GM12878 (cell line): ENCODE data around the gene FXN. TPM values are rescaled to one million over a fixed set of nuclear protein-coding genes. Genes with fewer than 3 reads are reported as not detected.

ENCODE experiments used
- ATAC-seq: fragments of 200-7000 bp; cut with Tn5 transposase; 3 replicates; pipeline ENCODE4 v1.9.1; 2020; ENCODE audit warnings: mild to moderate bottlenecking, moderate library complexity
- BruUV-seq: library from RNA; stranded (reverse); fragments of 400-500 nt; replicated peaks from 2 replicates; lab custom pipeline; 2021; lab: Mats Ljungman, UMichigan
- CTCF ChIA-PET: fragments of 300-600 bp; sonication (Branson Sonifier 250); formaldehyde crosslinking; extraction: SDS; loops from one replicate; lab custom pipeline; 2021; ENCODE audit warnings: inconsistent platforms; lab: Yijun Ruan, JAX
- POLR2A ChIA-PET: fragments of 350-600 bp; formaldehyde crosslinking; extraction: SDS; loops from one replicate; lab custom pipeline; 2021; ENCODE audit warnings: inconsistent platforms; lab: Charles Lee
- RAD21 ChIA-PET: fragments of 300-600 bp; sonication (Branson Sonifier 250); formaldehyde crosslinking; loops from one replicate; lab custom pipeline; 2023; ENCODE audit warnings: antibody characterized with exemption; ENCODE audit not compliant: unreplicated experiment; lab: Charles Lee
- SMC1A ChIA-PET: fragments of 300-600 bp; sonication (Branson Sonifier 250); formaldehyde crosslinking; loops from one replicate; lab custom pipeline; 2023; ENCODE audit not compliant: unreplicated experiment, uncharacterized antibody; lab: Charles Lee
- DNase-seq: peaks from one replicate; pipeline ENCODE4 v3.0.0-alpha.2; 2011; ENCODE audit warnings: low read depth, low spot score
- FAIRE-seq: peaks from 3 replicates; lab custom pipeline; 2011; peaks lifted over from hg19 to GRCh38; lab: Jason Lieb, UNC
- H2AFZ ChIP-seq: 2 replicates; pipeline ENCODE4 v1.6.0; 2011; ENCODE audit warnings: low read depth, low read length, control low read depth; ENCODE audit not compliant: control insufficient read depth
- H3K27ac ChIP-seq: 2 replicates; pipeline ENCODE4 v1.5.1; 2011; ENCODE audit warnings: control low read depth; ENCODE audit not compliant: control insufficient read depth, insufficient read depth
- H3K27me3 ChIP-seq, 2 experiments: replicated peaks in 1 of 2; 2 replicates each; pipeline versions ENCODE4 v1.6.0 to v1.6.1; 2011; ENCODE audit warnings: low read length in 1 of 2; ENCODE audit not compliant: control insufficient read depth in 2 of 2, insufficient read depth in 2 of 2
- H3K36me3 ChIP-seq, 2 experiments: 2 replicates each; pipeline ENCODE4 v1.5.1; 2011; ENCODE audit warnings: low read length in 1 of 2; ENCODE audit not compliant: control insufficient read depth in 2 of 2, insufficient read depth in 2 of 2
- H3K4me1 ChIP-seq: 2 replicates; pipeline ENCODE4 v1.6.1; 2011; ENCODE audit warnings: mild to moderate bottlenecking, low read length, moderate library complexity, mixed read lengths; ENCODE audit not compliant: control insufficient read depth, insufficient read depth
- H3K4me2 ChIP-seq: 2 replicates; pipeline ENCODE4 v1.6.0; 2011; ENCODE audit warnings: control low read depth; ENCODE audit not compliant: control insufficient read depth, insufficient read depth
- H3K4me3 ChIP-seq: fragments of 200-600 bp; sonication (generic); 2 replicates; pipeline ENCODE4 v1.5.1; 2016
- H3K79me2 ChIP-seq: 2 replicates; pipeline ENCODE4 v1.6.0; 2011; ENCODE audit warnings: low read length; ENCODE audit not compliant: control insufficient read depth, insufficient read depth
- H3K9ac ChIP-seq: 2 replicates; pipeline ENCODE4 v1.8.0; 2011; ENCODE audit warnings: low read length, control low read depth, mixed read lengths; ENCODE audit not compliant: control insufficient read depth, insufficient read depth
- H3K9me3 ChIP-seq: replicated peaks from 3 replicates; pipeline ENCODE4 v1.5.1; 2011; ENCODE audit warnings: mild to moderate bottlenecking, low read length; ENCODE audit not compliant: control insufficient read depth, insufficient read depth
- H4K20me1 ChIP-seq: 2 replicates; pipeline ENCODE4 v1.6.0; 2011; ENCODE audit not compliant: control insufficient read depth, insufficient read depth
- BCL11A ChIP-seq: IDR thresholded peaks from 2 replicates; pipeline ENCODE4 v1.6.1; 2011; ENCODE audit warnings: low read depth, low read length
- BRCA1 ChIP-seq: IDR thresholded peaks from 2 replicates; pipeline ENCODE4 v1.6.1; 2011; ENCODE audit warnings: low read depth, low read length, improper control_type of control experiment
- CHD2 ChIP-seq: IDR thresholded peaks from 2 replicates; pipeline ENCODE4 v1.6.1; 2011; ENCODE audit warnings: low read depth, low read length, improper control_type of control experiment, borderline replicate concordance
- DPF2 ChIP-seq: fragments of 450-650 bp; IDR thresholded peaks from 2 replicates; pipeline ENCODE4 v1.6.1; 2017; ENCODE audit warnings: mild to moderate bottlenecking
- E2F4 ChIP-seq: IDR thresholded peaks from 2 replicates; pipeline ENCODE4 v1.6.1; 2012; ENCODE audit warnings: low read depth, low read length, improper control_type of control experiment
- EGR1 ChIP-seq, 2 experiments: IDR thresholded peaks; 1 replicate in 1 of 2; 2 replicates in 1 of 2; pipeline ENCODE4 v1.6.1; 2011 to 2012; ENCODE audit warnings: low read depth in 2 of 2, low read length in 2 of 2, borderline replicate concordance in 1 of 2, mild to moderate bottlenecking in 1 of 2, moderate library complexity in 1 of 2
- EP300 ChIP-seq, 2 experiments: fragments of 150-350 bp in 1 of 2; IDR thresholded peaks; 2 replicates each; pipeline ENCODE4 v1.6.1; 2011 to 2012; ENCODE audit warnings: low read depth in 2 of 2, low read length in 2 of 2, borderline replicate concordance in 1 of 2, improper control_type of control experiment in 1 of 2, inconsistent platforms in 1 of 2; ENCODE audit not compliant: control insufficient read depth in 1 of 2
- FOS ChIP-seq: IDR thresholded peaks from 3 replicates; pipeline ENCODE4 v1.6.1; 2011; ENCODE audit warnings: borderline replicate concordance; ENCODE audit not compliant: insufficient read length; ENCODE audit errors: extremely low read depth
- HDAC2 ChIP-seq: fragments of 200-600 bp; sonication (generic); IDR thresholded peaks from 2 replicates; pipeline ENCODE4 v1.6.1; 2017
- KAT2A ChIP-seq: conservative IDR thresholded peaks from 2 replicates; pipeline ENCODE4 v1.6.1; 2011; ENCODE audit warnings: low read depth, low read length; ENCODE audit not compliant: control insufficient read depth
- MEF2A ChIP-seq: IDR thresholded peaks from 2 replicates; pipeline ENCODE4 v1.6.1; 2011; ENCODE audit warnings: low read depth, mild to moderate bottlenecking, low read length, moderate library complexity; ENCODE audit not compliant: insufficient read depth
- PAX5 ChIP-seq: IDR thresholded peaks from 2 replicates; pipeline ENCODE4 v1.6.1; 2011; ENCODE audit warnings: low read depth, low read length, borderline replicate concordance
- POU2F2 ChIP-seq: IDR thresholded peaks from 3 replicates; pipeline ENCODE4 v1.6.1; 2011; ENCODE audit warnings: low read depth, mild to moderate bottlenecking, low read length, borderline replicate concordance
- RAD21 ChIP-seq: IDR thresholded peaks from 2 replicates; pipeline ENCODE4 v1.6.1; 2011; ENCODE audit warnings: mild to moderate bottlenecking, low read depth, low read length, moderate library complexity; ENCODE audit not compliant: insufficient read depth
- SMARCA5 ChIP-seq: fragments of 450-650 bp; IDR thresholded peaks from 2 replicates; pipeline ENCODE4 v1.6.1; 2017; ENCODE audit warnings: mild to moderate bottlenecking
- SPI1 ChIP-seq: IDR thresholded peaks from 2 replicates; pipeline ENCODE4 v1.6.1; 2011; ENCODE audit warnings: low read depth, mild to moderate bottlenecking, low read length, moderate library complexity, borderline replicate concordance; ENCODE audit not compliant: insufficient read depth
- TCF12 ChIP-seq: IDR thresholded peaks from 2 replicates; pipeline ENCODE4 v1.6.1; 2011; ENCODE audit warnings: low read depth, mild to moderate bottlenecking, low read length
- USF2 ChIP-seq: IDR thresholded peaks from 2 replicates; pipeline ENCODE4 v1.6.1; 2011; ENCODE audit warnings: low read depth, low read length, improper control_type of control experiment, borderline replicate concordance
- WGBS: methylation state at CpG from one replicate; pipeline ENCODE4 v1.1.6; 2016; ENCODE audit warnings: low lambda C conversion rate; ENCODE audit not compliant: insufficient replicate concordance, insufficient coverage; ENCODE audit errors: missing lambda C conversion rate; 5-methylcytosine and 5-hydroxymethylcytosine counted together
- in situ Hi-C: fragments of 300-500 bp; cut with MboI; formaldehyde crosslinking; loops from 9 replicates; pipeline ENCODE4 v1.14.3; 2018; ENCODE audit warnings: mixed read lengths
- intact Hi-C: fragments of 100-400 bp; cut with micrococcal nuclease; formaldehyde crosslinking; loops from one replicate; pipeline ENCODE4 v1.14.2; 2022; ENCODE audit not compliant: unreplicated experiment
- polyA plus RNA-seq, 11 experiments: library from polyadenylated mRNA; depleted of rRNA in 4 of 11; unstranded in 6 of 11; stranded (reverse) in 5 of 11; fragments of >200 nt; fragmentation: Nextera tagmentation in 4 of 11; fragmentation: Illumina TruSeq in 1 of 11; extraction: Ambion mirVana in 4 of 11; extraction: Trizol in 1 of 11; gene quantifications; 1 replicate in 1 of 11; 2 replicates in 10 of 11; pipeline versions ENCODE4 v1.2.1 to v1.2.3, GENCODE V29; 2011 to 2016; ENCODE audit warnings: inconsistent platforms in 2 of 11, missing spikeins in 2 of 11, low read depth in 1 of 11
- total RNA-seq, 4 experiments: library from RNA; depleted of rRNA in 3 of 4; stranded (reverse); fragments of >200 nt in 3 of 4; fragmentation: Illumina TruSeq in 1 of 4; extraction: Trizol in 1 of 4; gene quantifications; 2 replicates each; pipeline versions ENCODE4 v1.2.1 to v1.2.3, GENCODE V29; 2013 to 2021

FXN gene
- total and polyA plus RNA-seq, 10 of the 15 experiments (the other 5 are each of a cell fraction or from before 2014, with no cell fraction given): 7.3 to 78.0 (median 23.2) TPM

- no peaks in the 10 kb centered on the region for H3K36me3 ChIP-seq
- H2AFZ ChIP-seq: no peak overlapping the region
- H3K79me2 ChIP-seq: no peaks in the 10 kb centered on the region
- no peak overlapping the region for H3K4me3 ChIP-seq
- H3K4me2 ChIP-seq: no peak overlapping the region
- ATAC-seq (no peak), DNase-seq (no peak), FAIRE-seq (no peak)
- H3K9ac ChIP-seq: no peak overlapping the region
- ChIA-PET POLR2A (no interaction called here), SMC1A (interaction anchor here (2.4 to 3.6 kb wide), 2 partner anchors 14 to 106 kb away, joined by 7 to 15 read pairs; no protein-coding TSS in a partner anchor), CTCF (interaction anchor here (1.4 kb wide), 2 partner anchors 50 to 107 kb away, joined by 4 to 5 read pairs; no protein-coding TSS in a partner anchor), RAD21 (no interaction called here)
- H4K20me1 ChIP-seq: no peaks in the 10 kb centered on the region
- no peaks in the 10 kb centered on the region for H3K27me3 ChIP-seq
- no peak for TF ChIP-seq BRCA1
- TF ChIP-seq TCF12: no peak
- no peak for TF ChIP-seq FOS
- no peak for TF ChIP-seq PAX5
- TF ChIP-seq HDAC2: no peak
- TF ChIP-seq KAT2A: no peak
- TF ChIP-seq EP300 (IDR thresholded peaks at IDR 0.05; ENCODE audit: borderline replicate concordance in 1 of 2, control insufficient read depth in 1 of 2, low read depth in 2 of 2, low read length in 2 of 2): no peak
- TF ChIP-seq EGR1 (IDR thresholded peaks at IDR 0.05; ENCODE audit: borderline replicate concordance in 1 of 2, low read depth in 2 of 2, low read length in 2 of 2): no peak
- H3K27ac ChIP-seq: no peak overlapping the region
- intact Hi-C loops (no loop called here), in situ Hi-C loops (no loop called here)
- BruUV-seq: no TSS peak
- H3K4me1 ChIP-seq: no peaks in the 10 kb centered on the region
- H3K9me3 ChIP-seq: no peaks in the 10 kb centered on the region
- 19% methylated on average over 2 of the region's 2 CpGs for WGBS
Measured at GRCh38 chr9:69086769-69087168, 51.2 kb downstream of the FXN start.

GRCh38 chr9:69089082-69089481, 53.5 kb downstream of the FXN start:
- no peak overlapping the region for H3K27ac ChIP-seq
- H3K9ac ChIP-seq: no peak overlapping the region
- POLR2A ChIA-PET: no interaction called here
- RAD21 ChIA-PET: no interaction called here
- no peak overlapping the region for H3K4me2 ChIP-seq
- H3K4me3 ChIP-seq: no peak overlapping the region
- H3K27me3 ChIP-seq: no peaks in the 10 kb centered on the region
- in situ Hi-C loops: no loop called here
- FAIRE-seq: no peak
- H3K9me3 ChIP-seq: no peaks in the 10 kb centered on the region
- intact Hi-C loops: no loop called here
- no peak overlapping the region for H2AFZ ChIP-seq
- H3K4me1 ChIP-seq: no peaks in the 10 kb centered on the region
- no peaks in the 10 kb centered on the region for H3K79me2 ChIP-seq
- no peak for DNase-seq
- H3K36me3 ChIP-seq: no peaks in the 10 kb centered on the region
- 85% methylated on average over 5 of the region's 5 CpGs for WGBS
- no peak for ATAC-seq
- CTCF ChIA-PET: interaction anchor here (1.3 kb wide), 1 partner anchor 104 kb away, joined by 3 read pairs; no protein-coding TSS in a partner anchor
- SMC1A ChIA-PET: no interaction called here
- BruUV-seq: no TSS peak
- no peaks in the 10 kb centered on the region for H4K20me1 ChIP-seq
- TF ChIP-seq CHD2: no peak
- no peak for TF ChIP-seq SPI1
- TF ChIP-seq E2F4: no peak
- TF ChIP-seq MEF2A: no peak
- no peak for TF ChIP-seq SMARCA5
- TF ChIP-seq USF2: no peak
- no peak for TF ChIP-seq POU2F2
- no peak for TF ChIP-seq DPF2
- no peak for TF ChIP-seq BCL11A
- no peak for TF ChIP-seq RAD21
